ENCODE data around the gene ZNF608. TPM values are rescaled to one million over a fixed set of nuclear protein-coding genes. Genes with fewer than 3 reads are reported as not detected.

ZNF608 gene
- total RNA-seq, 1 donor from 2014 or later = 22.0 TPM

GRCh38 chr5:124764585-124764984 is 18.1 kb upstream of the ZNF608 start:
- DNase-seq (no peak), ATAC-seq (ENCODE audit: low read depth) (no peak)
- ChIA-PET CTCF (no interaction called here), POLR2A (interaction anchor here (1.0 kb wide), 1 partner anchor 17 kb away, joined by 3 read pairs; no protein-coding TSS in a partner anchor)
- Mint-ChIP-seq H3K4me3 (no peak overlapping the region), H3K9me3 (no peaks in the 10 kb centered on the region), H3K36me3 (ENCODE audit: low read depth) (no peaks in the 10 kb centered on the region), H3K27ac (no peak overlapping the region), H3K4me1 (no peaks in the 10 kb centered on the region), H3K27me3 (no peaks in the 10 kb centered on the region)
- intact Hi-C loops (cut with micrococcal nuclease) = no loop called here
- TF ChIP-seq CTCF (IDR thresholded peaks at IDR 0.05) = no peak

- intact Hi-C loops (cut with micrococcal nuclease) = no loop called here
- ATAC-seq (ENCODE audit: low read depth) = no peak
- H3K4me1 Mint-ChIP-seq = no peaks in the 10 kb centered on the region
- no peak for TF ChIP-seq CTCF (IDR thresholded peaks at IDR 0.05)
- POLR2A ChIA-PET = no interaction called here
- H3K9me3 Mint-ChIP-seq = no peaks in the 10 kb centered on the region
- CTCF ChIA-PET = no interaction called here
- H3K36me3 Mint-ChIP-seq (ENCODE audit: low read depth) = no peaks in the 10 kb centered on the region
- H3K27ac Mint-ChIP-seq = no peak overlapping the region
- H3K27me3 Mint-ChIP-seq = no peaks in the 10 kb centered on the region
- no peak for DNase-seq
- H3K4me3 Mint-ChIP-seq = no peak overlapping the region
These were observed 14.6 kb upstream of the ZNF608 start for GRCh38 chr5:124761010-124761409.

GRCh38 chr5:124760608-124761007 is 14.2 kb upstream of the ZNF608 start:
- H3K27me3 Mint-ChIP-seq = no peaks in the 10 kb centered on the region
- H3K4me3 Mint-ChIP-seq = no peak overlapping the region
- H3K27ac Mint-ChIP-seq = no peak overlapping the region
- no peak for DNase-seq
- no peaks in the 10 kb centered on the region for H3K9me3 Mint-ChIP-seq
- H3K4me1 Mint-ChIP-seq = no peaks in the 10 kb centered on the region
- no peak for TF ChIP-seq CTCF (IDR thresholded peaks at IDR 0.05)
- no peak for ATAC-seq (ENCODE audit: low read depth)
- intact Hi-C loops (cut with micrococcal nuclease) = no loop called here
- POLR2A ChIA-PET = no interaction called here
- CTCF ChIA-PET = no interaction called here
- no peaks in the 10 kb centered on the region for H3K36me3 Mint-ChIP-seq (ENCODE audit: low read depth)

GRCh38 chr5:124755565-124755964 is 9.1 kb upstream of the ZNF608 start:
- H3K4me1 Mint-ChIP-seq = no peaks in the 10 kb centered on the region

GRCh38 chr5:124755041-124755440 is 8.6 kb upstream of the ZNF608 start:
- no peak for DNase-seq
- no peaks in the 10 kb centered on the region for H3K9me3 Mint-ChIP-seq
- no peak overlapping the region for H3K4me3 Mint-ChIP-seq
- H3K36me3 Mint-ChIP-seq (ENCODE audit: low read depth) = no peaks in the 10 kb centered on the region
- ChIA-PET CTCF (no interaction called here), POLR2A (interaction anchor here (0.6 kb wide), 1 partner anchor 14 kb away, joined by 13 read pairs; no protein-coding TSS in a partner anchor)
- ATAC-seq (ENCODE audit: low read depth) = no peak
- TF ChIP-seq CTCF (IDR thresholded peaks at IDR 0.05) = no peak
- no peaks in the 10 kb centered on the region for H3K27me3 Mint-ChIP-seq
- no peak overlapping the region for H3K27ac Mint-ChIP-seq
- H3K4me1 Mint-ChIP-seq = no peaks in the 10 kb centered on the region
- intact Hi-C loops (cut with micrococcal nuclease) = no loop called here

More at GRCh38 chr5:124755565-124755964, 9.1 kb upstream of the ZNF608 start:
- TF ChIP-seq CTCF (IDR thresholded peaks at IDR 0.05) = no peak
- H3K27ac Mint-ChIP-seq = no peak overlapping the region
- ATAC-seq (ENCODE audit: low read depth) = no peak
- no peak overlapping the region for H3K4me3 Mint-ChIP-seq
- intact Hi-C loops (cut with micrococcal nuclease) = no loop called here
- H3K9me3 Mint-ChIP-seq = no peaks in the 10 kb centered on the region
- H3K27me3 Mint-ChIP-seq = no peaks in the 10 kb centered on the region
- H3K36me3 Mint-ChIP-seq (ENCODE audit: low read depth) = no peaks in the 10 kb centered on the region
- CTCF ChIA-PET = no interaction called here
- no peak for DNase-seq
- POLR2A ChIA-PET = interaction anchor here (0.6 kb wide), 1 partner anchor 14 kb away, joined by 13 read pairs; no protein-coding TSS in a partner anchor
